ENCODE measurements around the gene BAIAP2L2.

DNA sequence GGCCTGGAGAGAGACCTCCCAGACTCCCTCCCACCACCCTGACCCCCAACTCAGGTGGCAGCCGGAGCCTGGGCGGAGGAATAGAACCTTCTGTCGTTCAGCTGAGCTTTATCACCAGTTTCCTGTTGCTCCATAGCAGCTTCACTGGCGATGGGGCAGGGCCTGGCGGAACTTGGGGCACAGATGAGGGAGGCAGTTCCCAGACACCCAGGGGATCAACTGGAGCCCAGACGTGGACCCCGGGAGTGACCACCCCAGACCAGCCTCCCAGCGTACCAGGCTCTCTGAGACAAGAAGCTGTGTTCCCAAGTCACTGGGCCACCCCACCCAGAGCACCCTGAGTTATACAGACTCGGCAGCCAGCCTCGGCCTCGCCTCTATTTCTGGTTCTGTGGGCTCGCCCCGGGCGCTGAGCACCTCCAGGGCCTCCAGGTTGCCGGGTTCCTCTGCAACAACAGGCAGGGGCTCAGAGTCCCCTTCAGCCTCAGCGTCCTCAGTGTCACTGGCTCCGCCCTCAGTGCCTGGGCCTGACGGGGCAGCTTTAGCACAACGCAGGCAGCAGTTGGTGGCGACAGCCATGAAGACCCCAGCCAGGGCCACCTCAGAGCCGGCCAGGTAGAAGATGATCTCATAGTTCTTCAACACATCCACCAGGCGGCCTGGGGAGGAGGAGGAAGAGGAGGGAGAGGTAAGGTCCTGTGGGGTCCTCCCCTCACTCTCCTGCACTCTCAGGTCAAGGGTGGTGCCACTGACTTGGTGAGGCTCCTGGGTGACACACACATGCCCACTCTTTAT, 32.2 kb downstream of the BAIAP2L2 start:
- TF ChIP-seq, protein P1, sequence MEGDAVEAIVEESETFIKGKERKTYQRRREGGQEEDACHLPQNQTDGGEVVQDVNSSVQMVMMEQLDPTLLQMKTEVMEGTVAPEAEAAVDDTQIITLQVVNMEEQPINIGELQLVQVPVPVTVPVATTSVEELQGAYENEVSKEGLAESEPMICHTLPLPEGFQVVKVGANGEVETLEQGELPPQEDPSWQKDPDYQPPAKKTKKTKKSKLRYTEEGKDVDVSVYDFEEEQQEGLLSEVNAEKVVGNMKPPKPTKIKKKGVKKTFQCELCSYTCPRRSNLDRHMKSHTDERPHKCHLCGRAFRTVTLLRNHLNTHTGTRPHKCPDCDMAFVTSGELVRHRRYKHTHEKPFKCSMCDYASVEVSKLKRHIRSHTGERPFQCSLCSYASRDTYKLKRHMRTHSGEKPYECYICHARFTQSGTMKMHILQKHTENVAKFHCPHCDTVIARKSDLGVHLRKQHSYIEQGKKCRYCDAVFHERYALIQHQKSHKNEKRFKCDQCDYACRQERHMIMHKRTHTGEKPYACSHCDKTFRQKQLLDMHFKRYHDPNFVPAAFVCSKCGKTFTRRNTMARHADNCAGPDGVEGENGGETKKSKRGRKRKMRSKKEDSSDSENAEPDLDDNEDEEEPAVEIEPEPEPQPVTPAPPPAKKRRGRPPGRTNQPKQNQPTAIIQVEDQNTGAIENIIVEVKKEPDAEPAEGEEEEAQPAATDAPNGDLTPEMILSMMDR (conservative IDR thresholded peaks at IDR 0.05; ENCODE audit: low read depth, low read length), result no peak
- TF ChIP-seq POLR2A (IDR thresholded peaks at IDR 0.05; ENCODE audit: low read depth, low read length), result no peak
- no peak for TF ChIP-seq SMC3 (IDR thresholded peaks at IDR 0.05; ENCODE audit: low read depth, low read length)
- TF ChIP-seq RAD21 (IDR thresholded peaks at IDR 0.05; ENCODE audit: low read length), result no peak

Data from IMR-90 (cell line).